Activated naive CD8-positive, alpha-beta T cell treated with anti-CD3 and anti-CD28 coated beads for 36 hours (primary cell): Measurements from ENCODE around the gene S100A16. TPM values are rescaled to one million over a fixed set of nuclear protein-coding genes. Genes with fewer than 3 reads are reported as not detected.

Source experiments
- DNase-seq: peaks from one replicate; pipeline ENCODE4 v3.0.0; 2021
- H3K27ac Mint-ChIP-seq: one replicate; pipeline ENCODE4 v1.8.0; 2022; ENCODE audit warnings: mild to moderate bottlenecking, moderate library complexity, mixed read lengths
- H3K27me3 Mint-ChIP-seq: one replicate; pipeline ENCODE4 v1.8.0; 2022; ENCODE audit warnings: mild to moderate bottlenecking, mixed read lengths
- H3K36me3 Mint-ChIP-seq: one replicate; pipeline ENCODE4 v1.8.0; 2021; ENCODE audit warnings: mild to moderate bottlenecking, mixed read lengths
- H3K4me1 Mint-ChIP-seq: one replicate; pipeline ENCODE4 v1.8.0; 2021; ENCODE audit warnings: mixed read lengths
- H3K4me3 Mint-ChIP-seq: one replicate; pipeline ENCODE4 v1.8.0; 2022; ENCODE audit warnings: mild to moderate bottlenecking, moderate library complexity, mixed read lengths
- H3K9me3 Mint-ChIP-seq: one replicate; pipeline ENCODE4 v1.8.0; 2022; ENCODE audit warnings: mixed read lengths
- total RNA-seq, 2 experiments: library from RNA; stranded (reverse); gene quantifications; one replicate each; pipeline ENCODE4 v1.2.3, GENCODE V29; 2021

S100A16 gene
- total RNA-seq, 2 experiments from 2014 or later: not detected

DNA sequence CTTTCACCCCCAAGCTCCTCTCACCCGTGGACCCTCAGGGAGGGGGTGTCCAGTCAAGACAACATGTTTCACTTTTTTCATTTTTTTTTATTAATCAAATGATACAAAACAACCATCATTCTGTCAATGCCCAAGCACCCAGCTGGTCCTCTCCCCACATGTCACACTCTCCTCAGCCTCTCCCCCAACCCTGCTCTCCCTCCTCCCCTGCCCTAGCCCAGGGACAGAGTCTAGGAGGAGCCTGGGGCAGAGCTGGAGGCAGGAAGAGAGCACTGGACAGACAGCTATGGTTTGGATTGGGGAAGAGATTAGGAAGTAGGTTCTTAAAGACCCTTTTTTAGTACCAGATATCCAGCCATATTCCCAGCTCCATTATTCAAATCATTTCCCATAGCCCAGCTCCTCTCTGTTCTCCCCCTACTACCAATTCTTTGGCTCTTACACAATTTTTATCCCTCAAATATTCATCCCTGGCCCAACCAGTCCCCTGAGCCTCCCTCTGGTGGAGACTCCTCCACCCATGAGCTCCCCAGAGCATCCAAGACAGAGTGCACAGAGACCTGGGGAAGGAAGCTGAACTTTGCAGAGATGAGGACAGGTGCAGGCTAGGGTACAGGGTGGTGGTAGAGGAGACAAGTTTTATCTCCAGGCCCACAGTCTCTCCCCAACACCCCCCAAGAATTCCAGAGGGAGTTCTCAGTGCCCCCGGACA is 1.4 kb upstream of the S100A16 start:
- H3K9me3 Mint-ChIP-seq: no peaks in the 10 kb centered on the region
- peaks cover 2% of the 10 kb centered on the region for H3K4me1 Mint-ChIP-seq
- no peak overlapping the region for H3K4me3 Mint-ChIP-seq
- H3K27me3 Mint-ChIP-seq: no peaks in the 10 kb centered on the region
- no peak for DNase-seq
- no peak overlapping the region for H3K27ac Mint-ChIP-seq
- H3K36me3 Mint-ChIP-seq: no peaks in the 10 kb centered on the region

DNA sequence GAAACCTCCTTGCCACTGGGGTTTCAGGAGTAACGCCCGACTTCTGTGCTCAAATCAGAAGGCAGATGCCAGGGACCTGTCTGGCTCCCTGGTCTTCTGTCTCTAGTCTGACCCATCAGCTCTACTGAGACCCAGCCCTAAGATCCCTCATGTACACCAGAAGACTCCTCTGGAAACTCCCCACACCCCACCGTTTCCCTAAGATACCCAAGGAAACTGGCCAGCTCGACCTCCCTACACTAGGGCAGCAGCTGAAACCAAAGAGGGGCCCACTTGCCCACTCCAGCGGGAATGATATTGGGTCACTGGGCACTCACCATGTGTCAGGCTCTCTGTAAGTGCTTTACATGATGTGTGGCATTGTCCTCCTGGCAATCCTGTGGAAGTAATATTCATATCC is 469 bp upstream of the S100A16 start:
- H3K4me1 Mint-ChIP-seq: peaks cover 2% of the 10 kb centered on the region
- H3K9me3 Mint-ChIP-seq: no peaks in the 10 kb centered on the region
- no peak overlapping the region for H3K4me3 Mint-ChIP-seq
- no peaks in the 10 kb centered on the region for H3K27me3 Mint-ChIP-seq
- H3K27ac Mint-ChIP-seq: no peak overlapping the region
- DNase-seq: no peak
- H3K36me3 Mint-ChIP-seq: no peaks in the 10 kb centered on the region

GRCh38 chr1:153612111-153612754 is 704 bp downstream of the S100A16 start:
- DNase-seq: no peak
- Mint-ChIP-seq H3K4me1 (peaks cover 2% of the 10 kb centered on the region), H3K36me3 (no peaks in the 10 kb centered on the region), H3K9me3 (no peaks in the 10 kb centered on the region), H3K27ac (no peak overlapping the region), H3K27me3 (no peaks in the 10 kb centered on the region), H3K4me3 (no peak overlapping the region)

DNA sequence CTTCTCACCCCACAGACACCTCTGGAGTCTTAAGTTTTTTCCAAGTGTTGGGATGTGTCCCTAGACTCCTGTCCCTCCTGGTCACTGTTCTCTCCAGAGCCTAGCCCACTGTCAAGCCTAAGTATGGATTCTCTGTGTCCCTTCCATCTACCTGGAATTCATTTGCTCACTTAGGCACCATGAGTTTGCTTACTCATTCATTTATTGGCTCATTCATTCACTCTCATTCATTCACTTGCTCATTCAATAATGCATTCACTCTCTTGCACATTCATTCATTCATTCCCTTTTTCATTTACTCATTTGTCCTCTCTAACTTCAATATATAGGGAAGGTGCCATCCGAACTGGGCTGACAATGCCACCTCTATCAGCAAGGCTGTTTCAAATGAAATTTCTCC is 1.6 kb downstream of the S100A16 start:
- Mint-ChIP-seq H3K9me3 (no peaks in the 10 kb centered on the region), H3K27me3 (no peaks in the 10 kb centered on the region), H3K36me3 (no peaks in the 10 kb centered on the region), H3K4me1 (peaks cover 2% of the 10 kb centered on the region), H3K4me3 (no peak overlapping the region), H3K27ac (no peak overlapping the region)
- DNase-seq: no peak

DNA sequence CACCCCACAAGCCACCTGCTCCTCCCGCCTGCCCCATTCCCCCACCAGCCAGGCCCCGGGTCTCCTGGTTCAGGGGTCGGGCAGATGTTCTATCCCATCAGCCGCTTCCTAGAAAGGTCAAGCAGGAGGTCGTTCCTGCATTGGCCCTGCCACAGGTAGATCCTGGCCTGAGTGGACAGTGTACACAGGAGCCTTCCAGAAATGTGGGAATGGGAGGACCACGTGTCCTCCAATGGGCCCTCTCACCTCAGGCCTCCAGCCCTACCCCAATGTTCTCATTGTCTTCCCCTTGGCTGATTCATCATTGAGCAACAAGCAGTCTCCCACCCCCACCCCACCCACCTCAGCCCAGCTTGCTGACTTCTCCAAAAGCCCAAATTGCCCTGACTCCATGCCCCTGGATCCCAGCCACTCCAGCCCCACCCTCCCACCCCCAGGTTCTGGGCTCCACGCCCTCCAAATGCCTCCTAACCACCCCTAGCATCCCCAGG is 2.1 kb downstream of the S100A16 start:
- H3K36me3 Mint-ChIP-seq: no peaks in the 10 kb centered on the region
- no peaks in the 10 kb centered on the region for H3K9me3 Mint-ChIP-seq
- H3K27me3 Mint-ChIP-seq: no peaks in the 10 kb centered on the region
- H3K4me3 Mint-ChIP-seq: no peak overlapping the region
- H3K4me1 Mint-ChIP-seq: no peaks in the 10 kb centered on the region
- no peak overlapping the region for H3K27ac Mint-ChIP-seq
- DNase-seq: no peak

DNA sequence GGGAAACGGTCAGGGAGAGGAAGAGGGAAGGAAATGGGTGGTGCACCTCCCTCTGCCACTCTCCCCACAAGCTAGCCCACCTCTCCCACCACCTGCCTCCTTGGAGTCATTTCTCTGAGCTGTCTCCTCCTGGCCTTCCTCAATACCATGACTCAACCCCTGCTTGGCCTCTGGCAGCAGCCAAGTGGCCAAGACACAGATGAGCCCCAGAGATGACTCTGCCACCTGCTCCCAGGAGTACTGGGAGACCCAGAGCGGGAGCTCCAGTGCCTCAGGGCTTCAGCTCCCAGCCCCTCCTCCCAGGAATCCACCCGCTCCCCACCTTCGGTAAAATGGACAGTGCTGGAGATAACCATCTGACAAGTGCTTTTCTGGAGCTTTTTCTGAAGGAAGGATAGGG is 2.6 kb downstream of the S100A16 start:
- Mint-ChIP-seq H3K4me1 (no peaks in the 10 kb centered on the region), H3K27ac (no peak overlapping the region)

DNA sequence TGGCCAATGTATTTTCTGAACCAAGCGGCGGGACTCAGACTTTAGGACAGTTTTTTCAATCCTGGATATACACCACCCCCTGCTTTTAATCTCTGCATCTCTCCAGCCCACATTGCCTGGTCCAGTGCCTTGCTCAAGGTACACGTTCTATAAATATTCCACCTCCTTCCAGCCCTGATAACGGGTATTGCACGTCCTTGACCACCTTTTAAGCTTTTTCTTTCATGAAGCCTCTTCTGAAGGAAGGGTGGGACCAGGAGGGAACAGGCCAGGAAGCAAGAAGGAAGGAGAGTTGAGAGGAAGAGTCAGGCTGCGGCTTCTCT is 3.4 kb downstream of the S100A16 start:
- no peak for DNase-seq
- H3K4me3 Mint-ChIP-seq: no peak overlapping the region
- H3K9me3 Mint-ChIP-seq: no peaks in the 10 kb centered on the region
- no peak overlapping the region for H3K27ac Mint-ChIP-seq
- no peaks in the 10 kb centered on the region for H3K36me3 Mint-ChIP-seq
- H3K27me3 Mint-ChIP-seq: no peaks in the 10 kb centered on the region
- H3K4me1 Mint-ChIP-seq: peaks cover 2% of the 10 kb centered on the region

More for the DNA sequence above, 2.6 kb downstream of the S100A16 start:
- Mint-ChIP-seq H3K4me3 (no peak overlapping the region), H3K27me3 (no peaks in the 10 kb centered on the region), H3K36me3 (no peaks in the 10 kb centered on the region), H3K9me3 (no peaks in the 10 kb centered on the region)
- DNase-seq: no peak

GRCh38 chr1:153608742-153609584 is 4.0 kb downstream of the S100A16 start:
- Mint-ChIP-seq H3K27ac (no peak overlapping the region), H3K36me3 (no peaks in the 10 kb centered on the region), H3K4me1 (peaks cover 2% of the 10 kb centered on the region), H3K4me3 (no peak overlapping the region), H3K9me3 (no peaks in the 10 kb centered on the region), H3K27me3 (no peaks in the 10 kb centered on the region)
- DNase-seq: no peak

DNA sequence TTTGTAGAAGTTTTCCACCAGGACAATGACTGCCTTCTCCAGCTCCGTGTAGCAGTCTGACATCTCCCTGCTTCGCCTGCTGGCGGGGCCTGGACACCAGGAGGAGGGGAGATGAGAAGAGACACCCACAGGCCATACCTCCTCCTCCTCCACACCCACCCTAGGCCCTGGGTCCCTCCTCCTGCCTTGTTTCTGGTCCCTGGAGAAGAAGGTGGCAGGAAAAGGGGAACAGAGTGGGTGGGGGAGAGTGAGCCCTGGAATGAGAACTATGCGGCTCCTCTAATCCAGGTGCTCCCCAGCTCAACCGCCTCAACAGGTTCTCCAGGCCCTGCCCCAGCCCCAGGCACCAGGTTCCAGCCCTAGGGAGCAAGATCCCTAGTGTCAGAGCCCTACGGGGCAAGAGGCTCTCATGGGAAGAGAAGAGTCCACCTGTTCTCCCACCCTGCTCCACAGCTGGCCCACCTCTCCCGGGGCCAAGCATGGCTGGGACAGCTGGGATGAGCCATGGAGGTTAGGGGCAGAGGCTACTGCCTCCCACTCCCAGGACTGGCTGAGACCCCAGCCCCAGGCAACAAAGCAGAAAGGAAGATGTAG is 4.8 kb downstream of the S100A16 start:
- H3K36me3 Mint-ChIP-seq: no peaks in the 10 kb centered on the region
- no peak overlapping the region for H3K4me3 Mint-ChIP-seq
- H3K27me3 Mint-ChIP-seq: no peaks in the 10 kb centered on the region
- DNase-seq: no peak
- no peak overlapping the region for H3K27ac Mint-ChIP-seq
- H3K9me3 Mint-ChIP-seq: no peaks in the 10 kb centered on the region
- H3K4me1 Mint-ChIP-seq: peaks cover 2% of the 10 kb centered on the region

DNA sequence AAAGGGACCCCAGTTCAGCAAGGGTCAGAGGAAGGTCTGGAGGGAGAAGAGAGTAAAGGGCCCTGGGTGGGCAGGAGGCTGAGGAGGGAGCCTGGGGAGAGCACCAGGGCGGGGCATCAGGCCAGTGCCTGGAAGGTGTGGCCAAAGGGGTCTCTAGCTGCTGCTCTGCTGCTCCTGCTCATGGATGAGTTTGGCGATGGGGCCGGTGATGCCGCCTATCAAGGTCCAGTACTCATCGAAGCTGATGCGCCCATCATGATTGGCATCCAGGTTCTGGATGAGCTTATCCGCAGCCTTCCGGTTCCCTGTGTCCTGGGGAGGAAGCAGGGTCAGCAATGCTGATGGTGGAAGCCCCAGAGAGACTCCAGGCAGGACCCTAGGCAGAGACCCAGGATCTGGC is 5.6 kb downstream of the S100A16 start:
- Mint-ChIP-seq H3K9me3 (no peaks in the 10 kb centered on the region), H3K4me3 (no peak overlapping the region), H3K4me1 (peaks cover 3% of the 10 kb centered on the region)

DNA sequence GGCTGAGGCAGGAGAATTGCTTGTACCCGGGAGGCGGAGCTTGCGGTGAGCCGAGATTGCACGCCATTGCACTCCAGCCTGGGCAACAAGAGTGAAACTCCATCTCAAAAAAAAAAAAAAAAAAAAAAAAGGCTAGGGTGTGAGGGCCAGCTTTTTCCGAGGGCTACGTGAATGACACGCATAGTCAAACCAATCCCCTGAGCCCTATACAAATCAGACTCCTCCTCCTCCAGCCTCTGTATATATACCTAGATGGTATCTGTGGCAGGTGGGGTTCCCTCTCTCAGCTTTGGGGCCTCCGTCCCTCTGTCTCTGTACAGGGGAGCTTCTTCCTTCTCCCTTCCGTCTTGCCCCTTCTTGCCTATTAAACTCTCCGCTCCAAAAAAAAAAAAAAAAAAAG is 6.7 kb downstream of the S100A16 start:
- H3K36me3 Mint-ChIP-seq: no peaks in the 10 kb centered on the region
- no peak overlapping the region for H3K4me3 Mint-ChIP-seq
- H3K27me3 Mint-ChIP-seq: no peaks in the 10 kb centered on the region
- peaks cover 6% of the 10 kb centered on the region for H3K4me1 Mint-ChIP-seq
- H3K9me3 Mint-ChIP-seq: no peaks in the 10 kb centered on the region
- DNase-seq: no peak
- no peak overlapping the region for H3K27ac Mint-ChIP-seq

More for the DNA sequence above, 5.6 kb downstream of the S100A16 start:
- no peaks in the 10 kb centered on the region for H3K27me3 Mint-ChIP-seq
- H3K27ac Mint-ChIP-seq: no peak overlapping the region
- H3K36me3 Mint-ChIP-seq: no peaks in the 10 kb centered on the region
- DNase-seq: no peak

- H3K27me3 Mint-ChIP-seq: no peaks in the 10 kb centered on the region
- no peak for DNase-seq
- no peak overlapping the region for H3K4me3 Mint-ChIP-seq
- H3K4me1 Mint-ChIP-seq: peaks cover 13% of the 10 kb centered on the region
- H3K36me3 Mint-ChIP-seq: no peaks in the 10 kb centered on the region
- H3K9me3 Mint-ChIP-seq: no peaks in the 10 kb centered on the region
- H3K27ac Mint-ChIP-seq: no peak overlapping the region
Measured at GRCh38 chr1:153602749-153603148, 10.2 kb downstream of the S100A16 start.

GRCh38 chr1:153599847-153600246 is 13.1 kb downstream of the S100A16 start:
- no peak overlapping the region for H3K27ac Mint-ChIP-seq
- no peaks in the 10 kb centered on the region for H3K9me3 Mint-ChIP-seq
- H3K4me1 Mint-ChIP-seq: peaks cover 11% of the 10 kb centered on the region
- DNase-seq: no peak
- no peaks in the 10 kb centered on the region for H3K36me3 Mint-ChIP-seq
- H3K4me3 Mint-ChIP-seq: no peak overlapping the region
- H3K27me3 Mint-ChIP-seq: no peaks in the 10 kb centered on the region

DNA sequence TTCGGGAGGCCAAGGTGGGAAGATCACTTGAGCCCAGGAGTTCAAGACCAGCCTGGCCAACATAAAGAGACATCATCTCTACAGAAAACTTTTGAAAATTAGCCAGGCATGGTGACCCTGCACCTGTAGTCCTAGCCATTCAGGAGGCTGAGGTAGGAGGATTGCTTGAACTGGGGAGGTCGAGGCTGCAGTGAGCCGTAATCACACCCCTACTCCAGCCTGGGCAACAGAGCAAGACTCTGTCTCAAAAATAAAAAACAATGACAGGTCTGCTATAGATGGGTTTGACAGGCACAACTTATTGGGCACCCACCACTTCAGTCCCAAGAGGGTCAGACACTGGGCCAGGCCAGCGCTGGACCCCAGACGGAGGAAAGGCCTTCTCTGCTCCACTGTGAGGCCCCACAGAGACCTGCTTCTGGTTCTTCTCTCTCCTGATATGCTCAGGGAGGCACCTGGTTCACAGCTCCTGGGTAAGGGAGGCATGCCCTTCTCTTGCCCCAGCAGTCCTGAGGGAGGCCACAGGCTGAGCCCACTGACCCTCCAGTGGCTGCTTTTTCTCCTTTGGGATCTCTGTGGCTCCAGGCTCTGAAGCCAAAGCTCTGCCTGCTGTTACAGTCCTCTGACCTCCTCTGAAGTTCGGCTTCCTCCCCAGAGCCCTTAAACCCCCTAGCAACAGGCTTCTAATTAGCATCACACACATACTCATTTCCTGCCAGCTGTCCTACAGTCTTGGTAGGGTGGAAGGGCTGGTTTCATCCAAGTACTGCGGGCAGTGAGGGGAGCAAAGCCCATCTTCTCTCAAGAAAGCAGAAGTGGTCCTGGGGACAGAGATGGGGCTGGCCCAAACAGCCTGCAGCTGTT is 14.4 kb downstream of the S100A16 start:
- Mint-ChIP-seq H3K36me3 (no peaks in the 10 kb centered on the region), H3K27ac (peak overlapping the region; percentile 34), H3K27me3 (no peaks in the 10 kb centered on the region), H3K4me1 (peaks cover 11% of the 10 kb centered on the region), H3K4me3 (no peak overlapping the region), H3K9me3 (no peaks in the 10 kb centered on the region)
- DNase-seq: peak; percentile 14
